K562 (cell line): ENCODE results near the gene SLC15A1. TPM values are rescaled to one million over a fixed set of nuclear protein-coding genes. Genes with fewer than 3 reads are reported as not detected.

Source experiments
- ATAC-seq: fragments of 200-7000 bp; cut with Tn5 transposase; 3 replicates; pipeline ENCODE4 v1.9.1; 2020; ENCODE audit warnings: moderate library complexity
- BruUV-seq: library from RNA; stranded (reverse); fragments of 400-500 nt; replicated peaks from 2 replicates; lab custom pipeline; 2021; lab: Mats Ljungman, UMichigan
- CTCF ChIA-PET: fragments of 300-600 bp; formaldehyde crosslinking; extraction: SDS; loops from one replicate; lab custom pipeline; 2021; ENCODE audit warnings: low intra/inter-chr PET ratio; lab: Yijun Ruan, JAX
- POLR2A ChIA-PET: fragments of 300-600, 350-650 bp; sonication (Branson Sonifier 250); formaldehyde crosslinking; extraction: SDS; loops from one replicate; lab custom pipeline; 2021; ENCODE audit warnings: antibody characterized with exemption, inconsistent platforms; lab: Yijun Ruan, JAX
- DNase-seq, 4 experiments: peaks; one replicate each; pipeline versions ENCODE4 v3.0.0 to v3.0.0-alpha.2; 2011 to 2018; ENCODE audit warnings: low spot score in 3 of 4, mixed read lengths in 3 of 4; ENCODE audit errors: extremely low read depth in 1 of 4
- FAIRE-seq: peaks from 2 replicates; lab custom pipeline; 2011; peaks lifted over from hg19 to GRCh38; lab: Jason Lieb, UNC
- H2AFZ ChIP-seq: 2 replicates; pipeline ENCODE4 v1.6.0; 2011; ENCODE audit warnings: low read depth, low read length, control low read depth, inconsistent platforms
- H3K27ac ChIP-seq: fragments of 200-600 bp; 3 replicates; pipeline ENCODE4 v1.8.0; 2011; ENCODE audit warnings: low read depth, mild to moderate bottlenecking, control low read depth, inconsistent platforms, low read length, moderate library complexity, mixed read lengths; ENCODE audit errors: extremely low read depth
- H3K27me3 ChIP-seq, 2 experiments: fragments of 300-600 bp in 1 of 2; 2 replicates in 1 of 2; 3 replicates in 1 of 2; pipeline versions ENCODE4 v1.6.0 to v1.8.0; 2011; ENCODE audit warnings: inconsistent platforms in 2 of 2, low read length in 2 of 2, mild to moderate bottlenecking in 1 of 2, mixed read lengths in 1 of 2, moderate library complexity in 1 of 2; ENCODE audit not compliant: control insufficient read depth in 2 of 2, insufficient read depth in 2 of 2
- H3K36me3 ChIP-seq: fragments of 300-600 bp; 3 replicates; pipeline ENCODE4 v1.8.0; 2011; ENCODE audit warnings: mild to moderate bottlenecking, low read length, inconsistent platforms; ENCODE audit not compliant: control insufficient read depth, insufficient read depth
- H3K4me1 ChIP-seq, 2 experiments: fragments of 200-600 bp in 1 of 2; replicated peaks in 1 of 2; 2 replicates in 1 of 2; 3 replicates in 1 of 2; pipeline versions ENCODE4 v1.5.1 to v1.8.0; 2011; ENCODE audit warnings: inconsistent platforms in 2 of 2, low read length in 2 of 2, mild to moderate bottlenecking in 1 of 2, mixed read lengths in 1 of 2, moderate library complexity in 1 of 2; ENCODE audit not compliant: control insufficient read depth in 2 of 2, insufficient read depth in 2 of 2
- H3K4me2 ChIP-seq: 2 replicates; pipeline ENCODE4 v1.6.1; 2011; ENCODE audit warnings: low read length, control low read depth, inconsistent platforms, mixed read lengths; ENCODE audit not compliant: insufficient read depth
- H3K4me3 ChIP-seq: fragments of 200-600 bp; sonication (generic), shearing (Covaris generic); 2 replicates; pipeline ENCODE4 v1.5.1; 2016; ENCODE audit warnings: control low read depth, inconsistent platforms
- H3K79me2 ChIP-seq: fragments of 200-600 bp; 3 replicates; pipeline ENCODE4 v1.8.0; 2011; ENCODE audit warnings: low read length, inconsistent platforms; ENCODE audit not compliant: control insufficient read depth, insufficient read depth
- H3K9ac ChIP-seq, 2 experiments: 2 replicates each; pipeline versions ENCODE4 v1.6.0 to v1.6.1; 2011; ENCODE audit warnings: low read depth in 2 of 2, low read length in 2 of 2, control low read depth in 1 of 2, inconsistent platforms in 1 of 2, mild to moderate bottlenecking in 1 of 2, mixed read lengths in 1 of 2; ENCODE audit not compliant: insufficient read depth in 1 of 2
- H3K9me1 ChIP-seq: one replicate; pipeline ENCODE4 v1.6.0; 2011; ENCODE audit warnings: inconsistent platforms, mild to moderate bottlenecking, low read length, moderate library complexity; ENCODE audit not compliant: control insufficient read depth, insufficient read depth
- H3K9me3 ChIP-seq: replicated peaks from 2 replicates; pipeline ENCODE4 v1.5.1; 2011; ENCODE audit warnings: low read depth, low read length, inconsistent platforms; ENCODE audit not compliant: control insufficient read depth, insufficient read depth
- H4K20me1 ChIP-seq: replicated peaks from 2 replicates; pipeline ENCODE4 v1.6.1; 2011; ENCODE audit warnings: low read length, inconsistent platforms, mixed read lengths; ENCODE audit not compliant: control insufficient read depth, insufficient read depth
- ARID3A ChIP-seq: IDR thresholded peaks from 2 replicates; pipeline ENCODE4 v1.6.1; 2012; ENCODE audit warnings: low read depth, low read length, improper control_type of control experiment, borderline replicate concordance
- CBFA2T3 ChIP-seq: fragments of 450-650 bp; IDR thresholded peaks from 2 replicates; pipeline ENCODE4 v1.6.1; 2017
- PML ChIP-seq: IDR thresholded peaks from 2 replicates; pipeline ENCODE4 v1.6.1; 2012; ENCODE audit warnings: low read length, inconsistent platforms
- SNRNP70 ChIP-seq: fragments of 200-400 bp; formaldehyde crosslinking; optimal IDR thresholded peaks from 2 replicates; pipeline ENCODE3; 2017; ENCODE audit warnings: low read depth, low read length
- SRSF9 ChIP-seq: fragments of 200-400 bp; formaldehyde crosslinking; IDR thresholded peaks from 2 replicates; pipeline ENCODE4 v1.6.1; 2017; ENCODE audit warnings: low read depth, low read length, borderline replicate concordance
- TAF9B ChIP-seq: fragments of 450-650 bp; IDR thresholded peaks from 2 replicates; pipeline ENCODE4 v1.6.1; 2018; ENCODE audit warnings: mild to moderate bottlenecking; ENCODE audit not compliant: partially characterized antibody
- TEAD1 ChIP-seq, 2 experiments: fragments of 450-650 bp in 1 of 2; sonication (generic) in 1 of 2; formaldehyde crosslinking; IDR thresholded peaks; 2 replicates each; pipeline versions ENCODE4 v1.4.0 to v1.8.0; 2020 to 2022; ENCODE audit warnings: mild to moderate bottlenecking in 2 of 2, missing genetic modification reagents in 1 of 2
- ZBTB49 ChIP-seq: sonication (generic); formaldehyde crosslinking; IDR thresholded peaks from 2 replicates; pipeline ENCODE4 v1.8.0; 2022; ENCODE audit warnings: missing genetic modification reagents, mild to moderate bottlenecking, borderline replicate concordance
- ZNF146 ChIP-seq: IDR thresholded peaks from one replicate; pipeline ENCODE4 v1.6.1; 2018; ENCODE audit warnings: missing compliant biosample characterization; ENCODE audit not compliant: unreplicated experiment
- WGBS: fragments of 100-300 bp; shearing (Covaris generic); methylation state at CpG from one replicate; pipeline ENCODE4 v1.1.6; 2016; ENCODE audit warnings: low coverage, mixed read lengths; ENCODE audit not compliant: insufficient coverage; ENCODE audit errors: missing lambda C conversion rate; 5-methylcytosine and 5-hydroxymethylcytosine counted together
- in situ Hi-C: fragments of 300-500 bp; cut with MboI; formaldehyde crosslinking; loops from 4 replicates; pipeline ENCODE4 v1.15.0; 2018; ENCODE audit warnings: inconsistent platforms, mixed read lengths
- intact Hi-C: fragments of 100-400 bp; cut with micrococcal nuclease; formaldehyde crosslinking; loops from 2 replicates; pipeline ENCODE4 v1.14.2; 2022
- polyA plus RNA-seq, 8 experiments: library from polyadenylated mRNA; depleted of rRNA in 4 of 8; stranded (reverse) in 5 of 8; unstranded in 3 of 8; fragments of >200 nt; fragmentation: Nextera tagmentation in 2 of 8; fragmentation: Illumina TruSeq in 1 of 8; extraction: Ambion mirVana in 2 of 8; extraction: Trizol in 1 of 8; gene quantifications; 2 replicates each; pipeline versions ENCODE4 v1.2.1 to v1.2.3, GENCODE V29; 2011 to 2014; ENCODE audit warnings: inconsistent platforms in 1 of 8, missing spikeins in 1 of 8
- total RNA-seq, 7 experiments: library from RNA; depleted of rRNA in 6 of 7; stranded (reverse); fragments of >200 nt in 6 of 7; fragmentation: Illumina TruSeq in 2 of 7; extraction: Trizol in 2 of 7; gene quantifications; 2 replicates each; pipeline versions ENCODE4 v1.2.1 to v1.2.3, GENCODE V29; 2011 to 2021; ENCODE audit warnings: low replicate concordance in 1 of 7
- TF ChIP-seq, protein P1 (sequence below): IDR thresholded peaks from 3 replicates; pipeline ENCODE4 v1.6.1; 2011; ENCODE audit warnings: borderline replicate concordance, mild to moderate bottlenecking; ENCODE audit not compliant: insufficient read length, insufficient read depth
- TF ChIP-seq, protein P2 (sequence below): fragments of 450-650 bp; IDR thresholded peaks from 2 replicates; pipeline ENCODE4 v1.6.1; 2018; ENCODE audit not compliant: partially characterized antibody
- TF ChIP-seq, protein P3 (sequence below): fragments of 250-450 bp; sonication (Bioruptor Pico); IDR thresholded peaks from 2 replicates; pipeline ENCODE4 v1.5.1; 2021; ENCODE audit warnings: mild to moderate bottlenecking

SLC15A1 gene
- total and polyA plus RNA-seq, 9 of the 15 experiments (the other 6 are each of a cell fraction or from before 2014, with no cell fraction given) = not detected

DNA sequence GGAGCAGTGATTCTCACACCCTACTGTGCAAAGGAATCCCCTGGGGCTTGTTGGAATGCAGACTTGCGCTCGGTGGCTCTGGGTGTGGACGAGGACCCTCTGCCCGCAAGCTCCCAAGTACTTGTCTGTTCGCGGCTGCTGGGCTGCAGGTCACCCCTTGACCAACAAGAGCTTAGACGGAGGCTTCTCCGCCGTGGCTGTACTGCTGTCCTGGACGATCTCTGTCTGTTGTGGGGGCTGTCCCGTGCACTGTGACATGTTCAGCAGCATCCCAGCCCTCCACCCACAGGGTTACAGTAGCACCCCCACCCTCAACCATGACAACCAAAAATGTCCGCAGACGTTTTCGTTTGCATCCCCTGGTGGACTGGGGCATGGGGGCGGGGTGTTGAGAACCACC lies 22.9 kb upstream of the SLC15A1 start:
- ChIA-PET POLR2A (interaction anchor here (0.6 to 1.2 kb wide), 3 partner anchors 13 to 678 kb away, joined by 3 to 4 read pairs (median 3); no protein-coding TSS in a partner anchor), CTCF (no interaction called here)
- WGBS = 13% methylated on average over 11 of the region's 15 CpGs
- intact Hi-C loops = no loop called here
- Histone ChIP-seq H3K27me3 (peaks cover 14 to 57% of the 10 kb centered on the region in 2 experiments), H3K27ac (no peak overlapping the region), H3K9me3 (no peaks in the 10 kb centered on the region), H3K4me1 (peaks cover 0 to 5% of the 10 kb centered on the region in 2 experiments; a peak in 2 of 5 replicates), H2AFZ (no peak overlapping the region), H3K4me3 (no peak overlapping the region), H3K36me3 (no peaks in the 10 kb centered on the region), H3K9ac (no peak overlapping the region), H3K9me1 (no peaks in the 10 kb centered on the region), H4K20me1 (no peaks in the 10 kb centered on the region), H3K79me2 (no peaks in the 10 kb centered on the region), H3K4me2 (no peak overlapping the region)
- no TSS peak for BruUV-seq
- ATAC-seq (no peak), FAIRE-seq (no peak), DNase-seq (no peak)
- in situ Hi-C loops = no loop called here
- TF ChIP-seq CBFA2T3 (no peak), PML (no peak), ZNF146 (CRISPR knock-in tag) (no peak), TEAD1 (CRISPR knock-in tag; IDR thresholded peaks at IDR 0.05) (no peak), ARID3A (no peak), ZBTB49 (CRISPR knock-in tag) (no peak), SNRNP70 (no peak), TAF9B (no peak), SRSF9 (no peak)
- TF ChIP-seq, protein P1, sequence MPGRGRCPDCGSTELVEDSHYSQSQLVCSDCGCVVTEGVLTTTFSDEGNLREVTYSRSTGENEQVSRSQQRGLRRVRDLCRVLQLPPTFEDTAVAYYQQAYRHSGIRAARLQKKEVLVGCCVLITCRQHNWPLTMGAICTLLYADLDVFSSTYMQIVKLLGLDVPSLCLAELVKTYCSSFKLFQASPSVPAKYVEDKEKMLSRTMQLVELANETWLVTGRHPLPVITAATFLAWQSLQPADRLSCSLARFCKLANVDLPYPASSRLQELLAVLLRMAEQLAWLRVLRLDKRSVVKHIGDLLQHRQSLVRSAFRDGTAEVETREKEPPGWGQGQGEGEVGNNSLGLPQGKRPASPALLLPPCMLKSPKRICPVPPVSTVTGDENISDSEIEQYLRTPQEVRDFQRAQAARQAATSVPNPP = no peak
- TF ChIP-seq, protein P2, sequence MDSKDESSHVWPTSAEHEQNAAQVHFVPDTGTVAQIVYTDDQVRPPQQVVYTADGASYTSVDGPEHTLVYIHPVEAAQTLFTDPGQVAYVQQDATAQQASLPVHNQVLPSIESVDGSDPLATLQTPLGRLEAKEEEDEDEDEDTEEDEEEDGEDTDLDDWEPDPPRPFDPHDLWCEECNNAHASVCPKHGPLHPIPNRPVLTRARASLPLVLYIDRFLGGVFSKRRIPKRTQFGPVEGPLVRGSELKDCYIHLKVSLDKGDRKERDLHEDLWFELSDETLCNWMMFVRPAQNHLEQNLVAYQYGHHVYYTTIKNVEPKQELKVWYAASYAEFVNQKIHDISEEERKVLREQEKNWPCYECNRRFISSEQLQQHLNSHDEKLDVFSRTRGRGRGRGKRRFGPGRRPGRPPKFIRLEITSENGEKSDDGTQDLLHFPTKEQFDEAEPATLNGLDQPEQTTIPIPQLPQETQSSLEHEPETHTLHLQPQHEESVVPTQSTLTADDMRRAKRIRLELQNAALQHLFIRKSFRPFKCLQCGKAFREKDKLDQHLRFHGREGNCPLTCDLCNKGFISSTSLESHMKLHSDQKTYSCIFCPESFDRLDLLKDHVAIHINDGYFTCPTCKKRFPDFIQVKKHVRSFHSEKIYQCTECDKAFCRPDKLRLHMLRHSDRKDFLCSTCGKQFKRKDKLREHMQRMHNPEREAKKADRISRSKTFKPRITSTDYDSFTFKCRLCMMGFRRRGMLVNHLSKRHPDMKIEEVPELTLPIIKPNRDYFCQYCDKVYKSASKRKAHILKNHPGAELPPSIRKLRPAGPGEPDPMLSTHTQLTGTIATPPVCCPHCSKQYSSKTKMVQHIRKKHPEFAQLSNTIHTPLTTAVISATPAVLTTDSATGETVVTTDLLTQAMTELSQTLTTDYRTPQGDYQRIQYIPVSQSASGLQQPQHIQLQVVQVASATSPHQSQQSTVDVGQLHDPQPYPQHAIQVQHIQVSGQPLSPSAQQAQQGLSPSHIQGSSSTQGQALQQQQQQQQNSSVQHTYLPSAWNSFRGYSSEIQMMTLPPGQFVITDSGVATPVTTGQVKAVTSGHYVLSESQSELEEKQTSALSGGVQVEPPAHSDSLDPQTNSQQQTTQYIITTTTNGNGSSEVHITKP = no peak
- TF ChIP-seq, protein P3, sequence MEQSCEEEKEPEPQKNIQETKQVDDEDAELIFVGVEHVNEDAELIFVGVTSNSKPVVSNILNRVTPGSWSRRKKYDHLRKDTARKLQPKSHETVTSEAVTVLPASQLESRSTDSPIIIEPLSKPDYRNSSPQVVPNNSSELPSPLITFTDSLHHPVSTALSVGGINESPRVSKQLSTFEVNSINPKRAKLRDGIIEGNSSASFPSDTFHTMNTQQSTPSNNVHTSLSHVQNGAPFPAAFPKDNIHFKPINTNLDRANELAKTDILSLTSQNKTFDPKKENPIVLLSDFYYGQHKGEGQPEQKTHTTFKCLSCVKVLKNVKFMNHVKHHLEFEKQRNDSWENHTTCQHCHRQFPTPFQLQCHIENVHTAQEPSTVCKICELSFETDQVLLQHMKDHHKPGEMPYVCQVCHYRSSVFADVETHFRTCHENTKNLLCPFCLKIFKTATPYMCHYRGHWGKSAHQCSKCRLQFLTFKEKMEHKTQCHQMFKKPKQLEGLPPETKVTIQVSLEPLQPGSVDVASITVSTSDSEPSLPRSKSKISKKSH = no peak
